OCI-LY1 (cell line): ENCODE data around the gene GALNT14.

Experiments
- EZH2 ChIP-seq: fragments of 200-600 bp; sonication (generic), shearing (Covaris generic); IDR thresholded peaks from 2 replicates; pipeline ENCODE4 v1.8.0; 2017; ENCODE audit warnings: borderline replicate concordance, mixed run types, mild to moderate bottlenecking, antibody characterized with exemption, low read length, moderate library complexity, mixed read lengths
- TF ChIP-seq, protein P1 (sequence below): fragments of 200-600 bp; sonication (generic), shearing (Covaris generic); IDR thresholded peaks from 2 replicates; pipeline ENCODE4 v1.5.1; 2017; ENCODE audit warnings: mild to moderate bottlenecking, antibody characterized with exemption, low read length, moderate library complexity, mixed read lengths

GRCh38 chr2:30985493-30986230, 152.6 kb downstream of the GALNT14 start:
- TF ChIP-seq, protein P1, sequence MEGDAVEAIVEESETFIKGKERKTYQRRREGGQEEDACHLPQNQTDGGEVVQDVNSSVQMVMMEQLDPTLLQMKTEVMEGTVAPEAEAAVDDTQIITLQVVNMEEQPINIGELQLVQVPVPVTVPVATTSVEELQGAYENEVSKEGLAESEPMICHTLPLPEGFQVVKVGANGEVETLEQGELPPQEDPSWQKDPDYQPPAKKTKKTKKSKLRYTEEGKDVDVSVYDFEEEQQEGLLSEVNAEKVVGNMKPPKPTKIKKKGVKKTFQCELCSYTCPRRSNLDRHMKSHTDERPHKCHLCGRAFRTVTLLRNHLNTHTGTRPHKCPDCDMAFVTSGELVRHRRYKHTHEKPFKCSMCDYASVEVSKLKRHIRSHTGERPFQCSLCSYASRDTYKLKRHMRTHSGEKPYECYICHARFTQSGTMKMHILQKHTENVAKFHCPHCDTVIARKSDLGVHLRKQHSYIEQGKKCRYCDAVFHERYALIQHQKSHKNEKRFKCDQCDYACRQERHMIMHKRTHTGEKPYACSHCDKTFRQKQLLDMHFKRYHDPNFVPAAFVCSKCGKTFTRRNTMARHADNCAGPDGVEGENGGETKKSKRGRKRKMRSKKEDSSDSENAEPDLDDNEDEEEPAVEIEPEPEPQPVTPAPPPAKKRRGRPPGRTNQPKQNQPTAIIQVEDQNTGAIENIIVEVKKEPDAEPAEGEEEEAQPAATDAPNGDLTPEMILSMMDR, result no peak
- TF ChIP-seq EZH2, result no peak
